Mononuclear cell (primary cell): Measurements from ENCODE around the gene VDAC1. TPM values are rescaled to one million over a fixed set of nuclear protein-coding genes. Genes with fewer than 3 reads are reported as not detected.
A peak's percentile ranks its signal among the peaks of the same experiment; 100 is the strongest.

Source experiments
- H3K27me3 ChIP-seq: 2 replicates; pipeline ENCODE4 v1.6.0; 2011; ENCODE audit warnings: low read length, control low read depth; ENCODE audit not compliant: insufficient read depth
- H3K4me1 ChIP-seq: 2 replicates; pipeline ENCODE4 v1.5.1; 2011; ENCODE audit warnings: mild to moderate bottlenecking, low read length, control low read depth; ENCODE audit not compliant: insufficient read depth
- H3K4me3 ChIP-seq: 2 replicates; pipeline ENCODE4 v1.5.1; 2011; ENCODE audit warnings: mild to moderate bottlenecking, low read length, moderate library complexity
- H3K9me3 ChIP-seq: 2 replicates; pipeline ENCODE4 v1.5.1; 2011; ENCODE audit warnings: low read depth, mild to moderate bottlenecking, control low read depth, low read length
- total RNA-seq: library from RNA; depleted of rRNA; stranded (reverse); fragments of >200 nt; gene quantifications from one replicate; pipeline ENCODE4 v1.2.3, GENCODE V29; 2012

The VDAC1 gene
- 94.9 TPM for total RNA-seq

DNA sequence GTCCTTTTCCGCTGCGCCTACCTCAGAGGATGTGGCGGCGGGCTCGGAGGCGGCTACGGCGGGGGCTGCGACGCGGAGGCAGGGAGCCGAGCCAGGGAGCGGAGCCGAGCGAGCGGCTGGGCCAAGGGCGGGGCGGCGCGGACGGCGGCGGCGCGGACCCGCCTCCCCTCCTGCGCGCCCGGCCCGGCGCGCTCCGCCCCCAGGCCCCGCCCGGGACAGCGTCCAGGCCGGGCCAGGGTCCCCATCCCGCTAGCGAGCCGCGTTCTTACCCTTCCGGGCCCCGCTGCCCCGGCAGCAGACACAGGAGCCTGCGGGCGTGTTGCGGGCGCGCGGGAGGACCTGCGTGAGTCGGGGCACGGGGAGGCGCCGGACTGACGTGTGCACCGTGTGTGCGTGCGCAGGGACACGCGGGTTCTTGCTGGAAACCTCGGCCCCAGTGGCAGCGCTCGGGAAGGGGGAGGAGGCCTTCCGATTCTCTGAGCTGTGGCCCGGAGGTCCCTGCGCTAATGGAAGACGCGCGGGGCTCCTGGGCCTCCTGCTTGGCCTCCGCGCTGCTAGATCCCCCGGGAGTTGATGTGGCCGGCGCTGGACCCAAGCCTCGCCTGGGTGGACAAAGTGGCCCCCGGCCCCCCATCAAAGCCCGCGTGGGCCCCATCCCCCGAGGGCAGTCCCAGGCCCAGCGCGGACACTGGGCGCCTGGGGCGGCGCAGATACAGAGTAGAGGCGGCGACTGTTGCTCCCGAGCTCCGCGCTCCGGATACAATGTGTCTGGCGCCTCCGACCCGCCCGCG is at the start of gene VDAC1:
VDAC1 (minus strand) TSS at position 350 of the 791 bp plus-strand sequence. CDS start 11,963 bp downstream, outside the sequence.
- Histone ChIP-seq H3K4me3 (peak within 1 kb of the TSS; percentile 78), H3K27me3 (peaks cover 8% of the 10 kb centered on the region), H3K9me3 (no peaks in the 10 kb centered on the region), H3K4me1 (peaks cover 40% of the 10 kb centered on the region)

DNA sequence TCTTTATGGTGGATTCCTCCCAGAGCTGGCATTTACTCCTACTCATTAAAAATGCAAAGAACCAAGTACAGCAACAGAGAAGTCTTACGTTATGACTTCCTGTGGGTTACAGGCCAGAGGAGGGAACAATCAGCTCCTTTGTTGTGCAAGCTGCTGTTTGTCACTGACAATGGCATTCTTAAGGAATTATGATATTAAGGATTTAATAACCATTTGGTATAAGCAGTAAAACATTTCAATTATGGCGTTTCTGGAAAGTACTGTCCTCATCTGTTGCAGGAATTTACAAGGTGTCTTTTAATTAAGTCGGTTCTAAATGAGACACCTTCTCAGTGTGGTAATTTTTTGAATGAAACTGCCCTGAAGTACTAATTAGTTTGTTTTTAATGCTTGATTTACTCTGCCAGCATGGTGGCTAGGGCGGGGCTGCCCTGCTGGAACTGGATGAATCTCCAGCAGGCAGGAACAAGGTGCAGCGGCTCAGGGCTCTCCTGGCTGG is 49.1 kb upstream of the VDAC1 start:
- Histone ChIP-seq H3K9me3 (no peaks in the 10 kb centered on the region), H3K4me1 (peaks cover 14% of the 10 kb centered on the region), H3K4me3 (no peak overlapping the region), H3K27me3 (no peaks in the 10 kb centered on the region)

DNA sequence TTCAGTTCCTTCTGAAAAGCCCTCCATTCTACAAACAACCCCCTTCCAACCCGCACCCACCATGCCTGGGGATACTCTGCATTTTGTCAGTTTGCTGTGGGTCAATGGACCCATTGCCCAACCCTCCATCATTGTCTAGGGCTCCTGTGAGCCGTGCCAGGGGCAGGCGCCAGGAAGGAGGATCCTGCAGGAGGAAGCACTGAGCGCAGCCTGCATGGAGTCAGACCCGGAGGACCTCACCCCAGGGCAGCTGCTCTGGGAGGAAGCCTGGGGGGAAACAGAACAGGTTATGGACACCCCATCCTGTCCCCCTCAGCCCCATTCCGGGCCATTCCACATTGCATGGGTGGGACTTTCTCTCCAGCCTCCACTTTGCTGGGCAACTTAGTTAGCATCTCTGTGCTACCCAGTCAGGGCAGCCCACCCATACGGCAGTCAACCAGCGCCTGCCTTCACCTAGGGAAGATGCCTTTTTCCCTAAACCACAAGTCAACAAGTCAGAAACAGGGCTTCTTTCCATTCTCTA is 48.6 kb upstream of the VDAC1 start:
- Histone ChIP-seq H3K4me3 (no peak overlapping the region), H3K4me1 (peaks cover 14% of the 10 kb centered on the region), H3K9me3 (no peaks in the 10 kb centered on the region), H3K27me3 (no peaks in the 10 kb centered on the region)

- Histone ChIP-seq H3K4me1 (peaks cover 14% of the 10 kb centered on the region), H3K9me3 (no peaks in the 10 kb centered on the region), H3K27me3 (no peaks in the 10 kb centered on the region), H3K4me3 (no peak overlapping the region)
Measured at GRCh38 chr5:134051305-134051704, 46.5 kb upstream of the VDAC1 start.

GRCh38 chr5:134048864-134049263 is 44.1 kb upstream of the VDAC1 start:
- H3K4me3 ChIP-seq, result no peak overlapping the region
- H3K4me1 ChIP-seq, result peaks cover 8% of the 10 kb centered on the region
- H3K9me3 ChIP-seq, result no peaks in the 10 kb centered on the region
- no peaks in the 10 kb centered on the region for H3K27me3 ChIP-seq

DNA sequence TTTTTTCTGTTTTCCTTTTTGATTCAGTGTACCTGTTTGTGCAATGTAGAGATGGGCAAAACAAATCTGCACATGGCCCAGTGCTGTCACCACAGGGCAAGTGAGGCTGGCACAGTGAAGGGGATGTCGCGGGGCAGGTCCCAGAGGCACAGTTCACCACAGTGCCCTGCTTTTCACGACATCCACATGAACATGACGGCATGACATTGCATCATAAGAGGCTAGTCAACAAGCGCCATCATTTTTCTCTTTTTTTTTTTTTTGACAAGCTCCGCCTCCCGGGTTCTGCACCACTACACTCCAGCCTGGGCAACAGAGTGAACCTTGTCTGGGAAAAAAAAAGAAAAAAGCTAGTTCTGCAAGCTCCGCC is 42.9 kb upstream of the VDAC1 start:
- Histone ChIP-seq H3K27me3 (no peaks in the 10 kb centered on the region), H3K9me3 (no peaks in the 10 kb centered on the region), H3K4me1 (no peaks in the 10 kb centered on the region), H3K4me3 (no peak overlapping the region)

DNA sequence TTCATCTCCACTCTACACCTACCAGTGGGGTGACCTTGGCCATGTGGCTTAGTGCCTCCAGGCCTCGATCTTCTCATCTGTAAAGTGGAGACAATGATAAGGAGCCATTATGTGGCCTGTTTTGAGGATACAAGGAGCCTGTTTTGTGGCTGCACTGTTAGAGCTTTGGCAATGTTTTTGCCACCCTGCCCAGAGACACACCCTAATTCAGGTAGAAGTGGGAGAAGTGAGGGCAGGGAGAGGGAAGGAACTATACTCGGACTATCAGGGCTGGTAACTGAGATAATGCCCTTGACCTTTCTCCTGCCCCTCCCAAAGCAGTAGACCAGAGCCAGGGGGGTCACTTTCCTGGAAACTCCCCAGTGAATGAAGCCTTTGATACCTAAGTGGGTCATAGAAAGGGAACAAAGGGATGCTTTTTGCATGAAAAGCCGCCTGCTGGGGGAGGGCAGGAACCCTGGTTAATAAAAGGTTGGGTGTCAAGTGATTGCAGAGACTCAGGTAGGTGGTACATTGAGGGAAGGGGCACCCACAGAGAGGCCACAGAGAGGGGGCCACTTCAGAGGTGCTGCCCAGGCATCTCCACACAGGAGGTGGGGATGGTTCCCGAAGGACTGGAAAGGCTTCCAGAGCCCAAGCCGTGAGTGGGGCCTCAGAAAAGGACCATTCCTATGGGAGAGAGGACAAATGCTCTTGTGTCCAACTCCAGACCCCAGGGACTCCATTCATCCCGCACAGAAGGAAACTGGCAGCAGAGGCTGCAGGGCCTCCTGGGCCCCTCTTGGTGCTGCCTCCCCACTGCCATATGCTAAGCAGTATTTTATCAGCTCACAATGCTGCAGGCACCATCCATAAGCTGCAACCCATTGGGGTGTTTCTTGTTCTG is 42.3 kb upstream of the VDAC1 start:
- Histone ChIP-seq H3K4me1 (peaks cover 2% of the 10 kb centered on the region), H3K27me3 (no peaks in the 10 kb centered on the region), H3K9me3 (no peaks in the 10 kb centered on the region), H3K4me3 (no peak overlapping the region)

GRCh38 chr5:134046330-134046729 is 41.6 kb upstream of the VDAC1 start:
- no peak overlapping the region for H3K4me3 ChIP-seq
- no peaks in the 10 kb centered on the region for H3K9me3 ChIP-seq
- no peaks in the 10 kb centered on the region for H3K27me3 ChIP-seq
- peaks cover 7% of the 10 kb centered on the region for H3K4me1 ChIP-seq

- Histone ChIP-seq H3K4me3 (no peak overlapping the region), H3K27me3 (no peaks in the 10 kb centered on the region), H3K4me1 (peaks cover 12% of the 10 kb centered on the region), H3K9me3 (no peaks in the 10 kb centered on the region)
Measured at GRCh38 chr5:134043793-134044792, 39.3 kb upstream of the VDAC1 start.

DNA sequence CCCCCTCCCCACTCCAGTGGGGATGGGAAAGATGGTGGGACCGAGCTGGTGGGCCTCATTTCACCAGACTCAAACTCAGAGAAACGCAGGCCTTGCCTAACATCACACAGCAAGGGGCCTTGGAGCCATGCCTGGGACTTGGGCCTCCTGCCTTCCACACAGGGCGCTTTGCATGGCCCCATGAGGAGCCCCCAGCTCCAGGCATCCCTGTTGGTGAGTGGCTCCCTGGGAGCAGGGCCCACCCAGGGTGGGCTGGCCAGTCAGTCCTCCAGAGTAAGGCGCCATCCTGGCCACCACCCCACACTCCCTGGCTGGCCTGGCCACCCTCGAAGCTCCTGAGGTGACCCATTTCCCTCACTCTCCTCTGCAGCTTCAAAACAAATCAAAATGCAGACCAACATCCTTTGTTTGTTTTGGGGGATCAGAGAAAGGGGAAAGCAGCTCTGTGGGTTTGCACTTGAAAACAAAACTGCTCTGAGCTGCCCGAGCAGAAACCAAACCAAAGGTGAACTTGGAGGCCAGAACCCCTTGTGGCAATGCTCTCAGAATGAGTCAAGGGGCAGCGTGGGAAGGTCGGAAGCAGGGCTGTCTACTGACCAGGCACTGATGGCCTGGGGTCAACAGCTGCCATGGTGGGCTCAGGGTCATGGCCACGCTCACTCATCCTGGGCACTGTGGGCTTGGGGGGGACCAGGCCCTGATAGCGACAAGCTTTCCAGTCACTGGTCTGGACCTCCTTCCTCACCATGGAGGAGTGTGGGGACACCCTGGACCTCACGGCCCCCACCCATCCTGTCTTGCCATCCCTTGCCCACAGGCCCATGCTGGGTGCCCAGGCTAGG is 37.0 kb upstream of the VDAC1 start:
- H3K9me3 ChIP-seq, result no peaks in the 10 kb centered on the region
- H3K4me3 ChIP-seq, result no peak overlapping the region
- no peaks in the 10 kb centered on the region for H3K27me3 ChIP-seq
- peaks cover 12% of the 10 kb centered on the region for H3K4me1 ChIP-seq

DNA sequence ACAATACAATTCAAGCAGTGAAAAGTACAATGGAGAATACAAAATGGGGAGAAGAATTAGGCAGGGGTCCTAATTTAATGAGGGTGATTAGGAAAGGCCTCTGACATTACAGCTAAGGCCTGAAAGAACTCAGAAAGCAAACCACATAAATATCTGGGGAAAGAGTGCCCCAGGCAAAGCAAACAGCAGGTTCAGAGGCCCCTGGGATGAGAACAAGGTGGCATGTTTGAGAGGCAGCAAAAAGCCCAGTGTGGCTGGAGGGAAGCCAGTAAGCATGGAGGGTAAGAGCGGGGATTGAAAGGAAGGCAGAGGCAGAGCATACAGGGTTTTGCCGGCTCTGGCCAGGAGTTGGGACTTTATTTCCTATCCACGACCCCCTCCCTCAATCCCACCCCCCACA is 33.4 kb upstream of the VDAC1 start:
- Histone ChIP-seq H3K27me3 (no peaks in the 10 kb centered on the region), H3K4me1 (peaks cover 12% of the 10 kb centered on the region), H3K4me3 (no peak overlapping the region), H3K9me3 (no peaks in the 10 kb centered on the region)

DNA sequence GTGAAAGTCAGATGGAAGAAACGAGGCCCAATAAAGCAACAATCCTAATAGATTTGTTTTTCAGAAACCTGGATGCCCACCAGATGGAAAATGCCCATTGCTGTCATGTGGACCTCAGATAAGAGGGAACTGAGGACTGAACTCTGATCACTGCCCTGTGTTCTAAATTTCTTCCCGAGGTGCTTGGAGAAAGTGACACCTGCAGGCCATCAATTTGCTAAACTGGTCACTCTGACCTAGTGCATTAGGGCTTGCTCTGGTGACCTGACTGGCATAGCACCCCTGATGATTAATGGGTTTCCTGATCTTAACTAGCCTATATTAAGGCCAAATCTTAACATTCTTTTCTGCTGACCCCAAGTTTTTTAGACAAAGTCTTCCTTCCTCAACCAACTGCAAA is 32.4 kb upstream of the VDAC1 start:
- Histone ChIP-seq H3K4me3 (no peak overlapping the region), H3K9me3 (no peaks in the 10 kb centered on the region), H3K27me3 (no peaks in the 10 kb centered on the region), H3K4me1 (peaks cover 11% of the 10 kb centered on the region)

DNA sequence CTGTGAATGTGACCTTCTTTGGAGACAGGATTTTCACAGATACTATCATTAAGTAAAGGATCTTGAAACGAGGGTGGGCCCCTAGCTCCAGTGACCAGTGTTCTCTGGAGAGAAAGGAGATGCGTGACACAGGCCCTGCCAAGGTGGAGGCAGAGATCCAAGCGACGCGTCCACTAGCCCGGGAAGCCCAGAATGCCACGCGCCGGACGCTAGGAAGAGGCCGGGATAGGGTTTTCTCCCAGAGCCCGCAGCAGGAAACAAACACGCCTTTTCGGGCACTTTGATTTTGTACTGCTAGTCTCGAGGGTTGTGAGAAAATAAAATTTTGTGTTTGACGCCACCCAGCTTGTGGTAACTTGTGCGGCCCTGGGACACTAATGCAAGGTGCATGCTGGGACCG is 29.6 kb upstream of the VDAC1 start:
- H3K4me1 ChIP-seq, result no peaks in the 10 kb centered on the region
- no peak overlapping the region for H3K4me3 ChIP-seq
- H3K27me3 ChIP-seq, result no peaks in the 10 kb centered on the region
- no peaks in the 10 kb centered on the region for H3K9me3 ChIP-seq
